IMR-90 (cell line): ENCODE results near the gene FOCAD.

Experiments used
- CHD1 ChIP-seq: IDR thresholded peaks from 2 replicates; pipeline ENCODE4 v1.6.1; 2012; ENCODE audit warnings: low read depth, low read length, improper control_type of control experiment
- CTCF ChIP-seq: conservative IDR thresholded peaks from 2 replicates; pipeline ENCODE4 v1.5.1; 2012; ENCODE audit warnings: mild to moderate bottlenecking, low read depth, low read length, improper control_type of control experiment
- MAZ ChIP-seq: IDR thresholded peaks from 2 replicates; pipeline ENCODE4 v1.6.1; 2012; ENCODE audit warnings: low read depth, mild to moderate bottlenecking, low read length, improper control_type of control experiment, moderate library complexity, borderline replicate concordance
- MXI1 ChIP-seq: IDR thresholded peaks from 2 replicates; pipeline ENCODE4 v1.6.1; 2012; ENCODE audit warnings: low read depth, mild to moderate bottlenecking, low read length, moderate library complexity, borderline replicate concordance
- POLR2A ChIP-seq: IDR thresholded peaks from 2 replicates; pipeline ENCODE4 v1.6.1; 2012; ENCODE audit warnings: mild to moderate bottlenecking, low read depth, low read length
- RAD21 ChIP-seq: IDR thresholded peaks from 2 replicates; pipeline ENCODE4 v1.6.1; 2012; ENCODE audit warnings: low read length, improper control_type of control experiment
- RFX5 ChIP-seq: IDR thresholded peaks from 2 replicates; pipeline ENCODE4 v1.8.0; 2012; ENCODE audit warnings: low read depth, mild to moderate bottlenecking, low read length, moderate library complexity
- SMC3 ChIP-seq: fragments of 150-350 bp; IDR thresholded peaks from 2 replicates; pipeline ENCODE4 v1.6.1; 2016; ENCODE audit warnings: low read depth, mild to moderate bottlenecking, antibody characterized with exemption, low read length, moderate library complexity

GRCh38 chr9:20689833-20690232 is 5.8 kb downstream of the FOCAD start:
- TF ChIP-seq CTCF (no peak), MAZ (no peak), POLR2A (no peak), MXI1 (no peak), RAD21 (no peak), RFX5 (no peak), SMC3 (no peak), CHD1 (no peak)
